Measurements from ENCODE around the gene ACADSB.

The ACADSB gene

GRCh38 chr10:123035467-123036086 is 26.8 kb downstream of the ACADSB start:
- H3K4me3 ChIP-seq, result no peak overlapping the region
- no peak overlapping the region for H3K27ac ChIP-seq
- no peak for DNase-seq (ENCODE audit: low spot score)
- TF ChIP-seq CTCF (IDR thresholded peaks at IDR 0.05), result no peak

GRCh38 chr10:123038782-123039631 is 30.2 kb downstream of the ACADSB start:
- no peak for DNase-seq (ENCODE audit: low spot score)

GRCh38 chr10:123039632-123039930 is 30.8 kb downstream of the ACADSB start:
- no peak for TF ChIP-seq CTCF (IDR thresholded peaks at IDR 0.05)
- no peak for DNase-seq (ENCODE audit: low spot score)
- no peak overlapping the region for H3K4me3 ChIP-seq
- H3K27ac ChIP-seq, result no peak overlapping the region

More at GRCh38 chr10:123038782-123039631, 30.2 kb downstream of the ACADSB start:
- no peak for TF ChIP-seq CTCF (IDR thresholded peaks at IDR 0.05)
- H3K4me3 ChIP-seq, result no peak overlapping the region
- no peak overlapping the region for H3K27ac ChIP-seq

DNA sequence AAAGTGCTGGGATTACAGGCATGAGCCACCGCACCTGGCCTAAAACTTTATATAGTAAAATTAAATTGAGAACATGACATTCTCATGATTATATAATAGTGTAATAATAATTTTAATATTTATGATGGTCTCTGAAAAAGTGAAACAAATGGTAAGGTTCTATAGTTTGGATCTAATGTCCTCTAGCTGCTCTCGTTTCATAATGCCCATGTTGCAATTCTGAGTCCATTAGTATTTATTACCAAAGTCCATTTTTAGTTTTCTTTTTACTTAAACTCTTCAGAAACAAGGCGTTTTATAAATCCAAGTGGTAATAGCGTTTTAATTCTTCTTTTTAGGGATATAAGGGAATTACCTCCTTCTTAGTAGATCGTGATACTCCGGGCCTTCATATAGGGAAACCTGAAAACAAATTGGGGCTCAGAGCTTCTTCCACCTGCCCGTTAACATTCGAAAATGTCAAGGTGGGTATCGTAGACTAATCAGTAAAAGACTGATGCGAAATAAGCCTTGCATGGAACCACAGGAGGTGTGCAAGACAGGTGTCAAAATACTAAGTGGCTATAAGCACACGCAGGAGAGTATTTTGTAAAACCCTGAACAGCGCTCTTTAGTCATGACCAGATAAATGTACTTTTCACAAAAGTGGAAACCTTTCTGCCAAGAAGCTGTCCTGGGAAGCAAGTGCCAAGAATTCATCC is 34.1 kb downstream of the ACADSB start:
- no peak overlapping the region for H3K27ac ChIP-seq
- DNase-seq (ENCODE audit: low spot score), result no peak
- TF ChIP-seq CTCF (IDR thresholded peaks at IDR 0.05), result no peak
- no peak overlapping the region for H3K4me3 ChIP-seq

- DNase-seq (ENCODE audit: low spot score), result no peak
- no peak overlapping the region for H3K4me3 ChIP-seq
- peak; percentile 18 for TF ChIP-seq CTCF (IDR thresholded peaks at IDR 0.05)
- H3K27ac ChIP-seq, result no peak overlapping the region
Observed at GRCh38 chr10:123043409-123043925, 34.7 kb downstream of the ACADSB start.

GRCh38 chr10:123044391-123044790 is 35.6 kb downstream of the ACADSB start:
- Histone ChIP-seq H3K27ac (no peak overlapping the region), H3K4me3 (no peak overlapping the region)
- no peak for TF ChIP-seq CTCF (IDR thresholded peaks at IDR 0.05)
- no peak for DNase-seq (ENCODE audit: low spot score)
